ENCODE results near the gene SPIN2B.

Gene SPIN2B

DNA sequence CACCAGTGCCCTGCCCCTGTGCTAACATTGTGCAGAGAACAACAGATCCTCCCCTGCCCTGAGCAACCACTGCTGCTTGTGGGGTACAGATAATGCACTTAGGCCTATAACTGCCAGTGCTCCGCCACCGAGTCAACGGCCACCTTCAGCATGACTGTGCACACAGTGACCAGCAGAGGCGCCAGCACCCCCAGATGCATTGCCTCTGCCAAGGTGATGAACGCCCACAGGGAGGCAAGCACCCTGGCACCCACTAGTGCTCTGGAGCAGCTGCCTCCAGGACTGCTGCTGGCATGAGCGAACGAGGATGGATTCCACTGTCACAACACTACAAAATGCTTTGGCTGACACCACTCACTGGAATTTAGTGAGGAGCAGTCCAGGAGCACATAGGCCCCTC lies 38.2 kb downstream of the SPIN2B start:
- Histone ChIP-seq H3K27ac (no peak overlapping the region), H3K4me3 (no peak overlapping the region)

DNA sequence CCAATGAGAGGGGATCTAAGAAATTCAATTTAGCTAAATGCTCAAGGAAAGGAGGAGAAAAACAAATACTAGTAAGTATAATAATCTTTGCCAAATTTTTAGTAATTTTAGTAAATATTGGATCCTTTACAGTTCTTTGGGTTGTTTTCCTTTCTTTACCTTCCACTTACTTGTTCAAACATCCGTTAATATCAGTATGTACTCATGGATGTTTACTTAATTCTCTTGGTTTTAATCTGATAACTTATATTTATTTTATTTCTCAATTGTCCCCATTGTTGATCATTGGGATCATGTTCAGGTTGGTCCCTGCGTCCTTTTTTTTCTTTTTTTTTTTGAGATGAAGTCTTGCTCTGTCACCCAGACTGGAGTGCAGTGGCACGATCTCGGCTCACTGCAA lies 46.9 kb downstream of the SPIN2B start:
- H3K4me3 ChIP-seq, result no peak overlapping the region
- no peak overlapping the region for H3K27ac ChIP-seq

DNA sequence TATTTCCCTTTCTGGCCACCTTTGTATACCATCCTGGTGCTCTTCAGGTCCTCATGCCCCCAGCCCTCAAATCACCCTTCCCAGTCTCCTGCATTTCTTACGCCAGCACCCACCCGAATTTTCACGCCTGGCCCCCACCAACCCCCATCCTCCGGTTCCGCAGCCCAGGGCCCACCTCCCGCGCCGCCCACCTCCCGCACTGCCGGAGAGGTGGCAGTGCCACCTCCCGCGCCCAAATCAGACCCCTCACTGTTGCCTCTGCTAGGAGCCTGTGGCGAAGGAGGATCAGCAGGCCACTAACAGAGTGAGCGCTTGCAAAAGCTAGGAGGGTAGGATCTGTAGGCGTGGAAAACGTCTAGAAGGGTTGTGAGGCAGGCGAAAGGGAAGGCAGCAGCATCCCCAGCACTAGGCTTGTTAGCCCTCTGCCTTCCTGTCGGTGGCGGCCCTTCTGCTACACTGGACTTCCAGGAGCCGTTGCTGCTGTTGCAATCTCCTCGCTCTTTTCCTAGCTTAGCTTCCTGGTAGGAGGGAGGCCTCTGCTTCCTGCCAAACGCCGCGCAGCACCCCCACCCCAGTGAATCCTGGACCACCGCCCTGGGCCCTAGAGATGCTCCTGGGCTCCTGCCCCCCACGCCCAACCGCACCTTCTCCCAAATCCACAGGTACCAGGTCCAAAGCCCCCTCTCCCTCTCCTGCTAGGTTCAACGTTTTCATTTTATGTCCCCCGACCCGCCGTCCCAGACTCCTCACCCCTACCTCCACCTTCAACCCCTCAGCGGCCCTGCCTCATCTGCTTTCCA lies 51.0 kb downstream of the SPIN2B start:
- Histone ChIP-seq H3K27ac (no peak overlapping the region), H3K4me3 (no peak overlapping the region)
